GM21576 (cell line): Measurements from ENCODE around the gene AGXT.

Experiments used
- ATAC-seq: cut with Tn5 transposase; IDR thresholded peaks from one replicate; pipeline ENCODE4 v1.9.1; 2021; ENCODE audit warnings: mild to moderate bottlenecking, moderate library complexity; ENCODE audit not compliant: unreplicated experiment

AGXT gene

DNA sequence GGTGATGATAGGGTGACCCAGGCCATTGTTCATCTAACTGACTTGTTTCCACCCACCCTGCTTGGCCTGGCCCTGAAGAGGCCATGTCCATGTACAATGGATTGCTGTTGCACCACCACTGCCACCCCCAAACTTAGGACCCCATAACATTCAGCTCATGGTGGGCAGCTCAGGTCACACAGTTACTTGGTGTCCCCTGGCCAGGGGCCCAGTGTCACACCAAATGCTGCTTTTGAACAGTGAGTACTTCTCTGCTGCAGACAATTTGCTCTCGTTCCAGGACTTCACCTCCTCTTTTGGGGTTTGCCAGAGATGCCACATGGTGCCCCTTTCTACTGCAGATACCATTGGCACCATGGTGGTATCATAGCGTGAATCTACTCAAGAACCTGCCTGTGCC, 15.6 kb downstream of the AGXT start:
- ATAC-seq: no peak

DNA sequence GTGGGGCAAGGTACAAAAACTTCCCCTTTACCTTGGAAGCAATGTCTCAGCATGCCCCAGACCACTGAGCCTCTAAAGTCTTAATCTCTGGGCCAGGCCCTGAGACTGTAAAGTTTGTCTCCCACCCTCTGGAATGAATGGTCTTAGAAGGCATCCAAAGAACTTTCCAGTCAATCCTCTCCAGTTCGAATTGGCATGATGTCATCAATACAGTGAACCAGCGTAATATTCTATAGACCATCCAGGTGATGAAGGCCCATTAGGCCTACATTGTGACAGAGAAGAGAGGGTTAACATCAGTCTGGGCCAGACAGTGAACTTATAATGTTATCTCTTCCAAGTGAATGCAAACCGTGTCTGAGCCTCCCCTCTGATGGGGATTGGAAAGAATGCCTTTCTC, 16.1 kb downstream of the AGXT start:
- no peak for ATAC-seq

DNA sequence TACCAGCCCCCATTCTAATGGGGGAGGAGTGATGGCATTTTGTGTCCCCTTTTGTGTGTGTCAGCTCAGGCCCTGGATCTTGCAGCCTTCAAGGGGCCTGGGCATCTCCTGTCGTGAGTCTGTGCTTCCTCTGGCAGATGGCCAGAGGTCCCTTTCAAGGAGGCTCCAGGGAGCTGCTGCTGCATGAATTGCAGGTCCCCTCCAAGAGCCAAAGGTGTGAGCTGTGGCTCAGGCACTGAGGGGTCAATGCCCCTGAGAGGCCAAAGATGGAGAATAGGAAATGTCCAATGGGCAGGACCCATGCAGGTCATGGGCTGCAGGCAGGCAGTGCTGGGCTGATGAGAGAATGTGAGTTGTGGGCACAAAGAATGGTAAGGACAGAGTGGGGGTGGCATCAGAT, 16.9 kb downstream of the AGXT start:
- no peak for ATAC-seq

DNA sequence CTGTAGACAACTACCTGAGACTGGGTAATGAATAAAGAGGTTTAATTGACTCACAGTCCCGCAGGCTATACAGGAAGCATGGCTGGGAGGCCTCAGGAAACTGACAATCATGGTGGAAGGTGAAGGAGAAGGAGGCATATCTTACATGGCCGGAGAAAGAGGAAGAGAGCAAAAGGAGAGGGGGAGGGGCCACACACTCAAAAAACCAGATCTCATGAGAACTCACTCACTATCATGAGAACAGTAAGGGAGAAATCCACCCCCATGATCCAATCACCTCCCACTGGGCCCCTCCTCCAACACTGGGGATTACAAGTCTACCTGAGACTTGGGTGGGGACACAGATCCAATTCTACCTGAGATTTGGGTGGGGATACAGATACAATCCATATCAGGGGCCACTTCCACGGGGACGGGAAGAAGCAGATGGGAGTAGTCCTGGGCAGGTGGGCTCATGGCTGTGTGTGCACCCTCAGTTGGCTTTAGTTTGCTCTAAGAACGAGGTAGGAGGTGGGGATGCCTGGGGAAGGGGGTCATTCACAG, 17.5 kb downstream of the AGXT start:
- no peak for ATAC-seq

DNA sequence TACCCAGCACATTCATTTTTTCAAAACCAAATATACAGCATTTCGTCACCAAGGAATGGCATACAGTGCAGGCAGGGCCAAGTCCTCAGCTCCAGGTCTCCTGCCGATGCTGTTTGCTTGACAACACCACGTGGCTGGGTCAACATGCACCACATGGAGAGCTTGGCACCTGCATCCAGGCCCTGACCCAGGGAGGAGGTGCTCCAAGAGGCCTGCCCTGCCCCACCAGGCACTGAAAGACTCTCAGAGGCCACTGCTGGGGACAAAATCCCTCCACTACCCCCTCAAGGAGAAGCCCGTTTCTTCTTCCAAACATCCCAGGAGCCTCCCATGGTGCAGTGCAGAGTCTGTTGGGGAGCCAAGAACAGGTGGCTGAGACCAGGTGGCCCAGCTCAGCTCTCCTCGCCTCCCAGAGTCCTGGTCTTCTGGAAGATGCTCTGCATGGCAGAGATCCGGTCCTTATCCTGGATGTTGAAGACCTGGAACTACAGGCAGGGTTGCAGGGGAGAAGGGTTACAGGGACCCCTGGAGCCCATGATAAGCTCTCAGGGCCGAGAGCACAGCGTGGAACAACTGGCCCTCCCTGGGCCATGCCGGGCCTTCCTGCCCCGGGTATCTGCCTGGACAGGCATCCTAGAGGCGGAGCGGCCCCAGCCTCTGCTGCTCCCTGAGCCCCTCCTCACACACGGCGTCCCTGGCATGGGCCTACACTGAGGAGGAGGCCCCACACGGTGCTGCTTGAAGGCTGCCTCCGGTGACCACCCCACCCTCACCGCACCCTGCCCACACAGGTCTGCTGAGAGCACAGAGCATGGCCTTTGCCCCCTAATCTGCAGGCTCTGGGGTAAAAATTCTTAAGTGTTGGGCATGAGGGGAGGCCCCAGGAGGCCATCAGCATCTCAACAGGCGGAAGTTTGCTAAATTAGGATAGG, 18.3 kb downstream of the AGXT start:
- ATAC-seq: no peak

DNA sequence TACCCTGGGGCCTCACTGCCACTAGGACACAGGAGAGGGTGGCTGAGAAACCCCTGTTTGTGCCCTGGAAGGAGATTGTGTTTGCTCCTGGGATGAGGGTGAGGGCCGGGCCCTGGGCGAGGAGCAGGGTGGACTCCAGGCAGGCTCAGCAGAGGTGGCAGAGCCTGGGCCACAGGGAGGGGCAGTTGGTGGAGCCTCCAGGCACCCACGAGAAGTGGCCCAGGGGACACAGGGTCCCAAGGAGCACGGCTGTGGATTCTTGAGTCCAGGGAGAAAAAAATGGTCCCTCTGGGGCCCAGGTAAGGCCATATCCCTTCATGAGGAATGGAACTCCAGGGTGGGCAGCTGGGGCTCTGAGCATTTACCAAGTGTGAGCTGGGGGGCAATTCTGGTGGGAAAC, 19.0 kb downstream of the AGXT start:
- no peak for ATAC-seq

DNA sequence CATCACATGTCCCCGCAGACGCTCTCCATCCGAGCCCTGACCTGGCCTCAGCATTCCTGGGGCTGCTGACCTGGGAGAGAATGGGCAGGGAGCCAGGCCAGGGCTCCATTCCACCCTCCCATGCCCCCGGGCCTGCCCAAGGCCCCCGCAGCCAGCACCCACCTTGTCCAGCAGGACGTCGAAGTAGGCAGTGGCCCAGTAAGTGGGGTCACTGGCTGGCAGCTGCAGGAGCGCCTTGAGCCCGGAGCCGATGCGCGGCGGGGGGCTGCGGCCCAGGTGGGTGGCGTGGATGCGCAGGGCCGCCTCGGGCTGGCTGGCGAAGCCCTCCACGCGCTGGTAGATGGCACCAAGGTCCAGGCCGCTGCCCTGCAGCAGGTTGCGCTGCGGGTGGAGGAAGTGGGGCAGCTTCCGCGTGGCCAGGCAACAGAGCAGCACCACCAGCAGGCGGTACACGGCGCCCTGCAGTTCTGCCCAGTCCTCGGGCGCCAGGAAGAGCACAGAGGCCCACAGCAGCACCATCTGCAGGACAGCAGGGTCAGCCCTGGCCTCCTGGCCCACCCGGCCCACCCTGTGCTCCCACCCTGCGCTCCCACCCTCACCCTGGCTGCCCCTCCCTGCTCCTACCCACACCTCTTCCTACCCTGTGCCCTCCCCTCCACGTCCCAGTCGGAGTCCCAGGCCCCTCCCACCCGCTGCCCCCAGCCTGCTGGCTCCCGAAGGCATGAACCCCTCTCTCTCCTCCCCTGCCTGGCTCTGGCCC, 19.7 kb downstream of the AGXT start:
- no peak for ATAC-seq

DNA sequence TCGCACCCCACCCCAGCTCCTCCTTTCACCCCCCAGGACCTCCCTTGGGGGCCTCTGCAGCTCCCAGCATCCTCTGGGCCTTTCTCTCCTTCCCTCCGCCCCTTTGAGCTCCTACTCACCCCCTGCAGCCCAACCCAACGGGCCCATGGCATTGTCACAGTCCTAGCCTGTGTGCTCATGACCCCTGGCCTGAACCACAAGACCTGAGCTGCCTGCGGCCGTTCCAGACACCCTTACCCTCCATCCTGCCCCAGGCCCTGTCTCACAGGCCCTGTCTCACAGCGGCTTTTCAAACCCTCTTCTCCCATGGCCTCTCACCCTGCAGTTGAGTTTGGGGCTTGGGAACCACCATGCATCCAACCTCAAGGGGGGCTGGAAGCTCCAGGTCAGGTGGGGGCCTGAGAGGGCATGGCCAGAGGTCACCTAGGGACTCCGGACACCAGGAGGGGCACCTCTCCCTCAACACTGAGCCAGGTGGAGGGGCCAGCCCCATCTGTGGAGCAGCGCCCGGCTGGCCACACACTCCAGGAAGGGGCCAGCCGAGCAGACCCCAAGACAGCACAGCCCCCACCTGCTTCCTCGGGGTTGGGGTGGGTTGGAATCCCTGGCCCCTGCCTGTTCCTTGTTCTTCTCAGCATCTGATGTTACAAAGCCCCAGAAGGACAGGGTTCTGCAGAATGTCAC, 20.4 kb downstream of the AGXT start:
- ATAC-seq: no peak

DNA sequence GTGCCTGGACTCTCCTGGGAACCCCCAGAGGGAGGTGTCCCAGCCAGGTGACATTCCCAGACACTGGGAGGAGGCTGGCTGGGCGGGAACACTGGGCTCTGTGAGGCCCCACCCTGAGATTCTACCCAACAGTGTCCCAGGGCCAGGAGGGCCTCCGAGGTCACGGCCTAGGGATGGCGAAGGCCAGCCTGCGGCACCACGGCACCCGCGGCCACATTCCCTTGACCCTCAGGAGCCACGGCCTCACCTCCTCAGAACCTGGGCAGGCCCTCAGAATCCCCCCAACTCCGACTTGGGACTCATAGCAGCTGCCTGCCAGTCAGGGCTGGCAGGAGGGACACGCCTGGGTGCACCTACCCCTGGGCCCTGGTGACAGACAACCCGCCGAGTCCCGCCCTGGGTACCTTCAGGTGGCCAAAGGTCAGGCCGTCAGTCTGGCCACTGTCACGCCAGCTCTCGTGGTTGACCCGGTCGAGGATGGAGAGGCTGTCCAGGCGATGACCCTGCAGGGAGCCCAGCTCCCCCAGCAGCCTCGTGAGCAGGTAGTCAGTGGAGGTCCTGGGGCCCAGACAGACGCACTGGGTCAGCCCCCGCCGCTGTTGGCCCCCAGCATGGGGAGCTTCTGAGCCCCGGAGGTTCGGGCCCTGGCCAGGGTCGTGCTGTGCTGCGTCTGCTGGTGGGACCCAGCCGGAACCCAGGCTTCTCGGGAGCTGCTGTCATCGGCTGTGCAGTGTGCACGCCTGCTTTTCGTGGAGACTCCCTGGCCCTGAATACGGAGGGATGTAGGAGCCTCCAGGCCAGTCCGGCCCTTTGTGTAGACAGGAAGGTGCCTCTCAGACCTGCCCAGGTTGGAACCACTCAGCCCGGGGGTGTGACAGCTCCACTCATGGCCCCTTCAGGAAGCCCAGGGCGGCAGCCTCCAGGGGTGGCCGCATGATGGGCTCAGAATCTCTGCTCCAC, 21.3 kb downstream of the AGXT start:
- ATAC-seq: no peak

DNA sequence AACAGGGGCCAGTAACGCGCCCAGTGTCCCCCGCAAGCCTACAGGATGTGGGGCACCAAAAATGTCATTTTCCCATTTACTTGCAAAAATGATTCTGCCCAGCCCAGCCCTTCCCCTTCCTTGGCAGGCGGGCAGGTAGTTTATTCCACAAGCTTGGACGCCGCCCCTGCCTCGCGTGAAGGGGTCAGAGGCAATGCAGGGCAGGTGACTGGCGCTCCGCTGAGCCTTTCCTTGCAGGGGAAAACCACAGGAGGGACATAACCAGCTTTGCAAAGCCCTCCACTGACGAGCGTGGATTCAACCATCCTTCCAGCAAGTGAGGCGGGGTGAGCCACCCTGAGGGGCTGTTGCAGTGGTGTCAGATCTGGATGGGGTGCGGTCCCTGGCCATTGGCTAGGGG, 22.1 kb downstream of the AGXT start:
- no peak for ATAC-seq

DNA sequence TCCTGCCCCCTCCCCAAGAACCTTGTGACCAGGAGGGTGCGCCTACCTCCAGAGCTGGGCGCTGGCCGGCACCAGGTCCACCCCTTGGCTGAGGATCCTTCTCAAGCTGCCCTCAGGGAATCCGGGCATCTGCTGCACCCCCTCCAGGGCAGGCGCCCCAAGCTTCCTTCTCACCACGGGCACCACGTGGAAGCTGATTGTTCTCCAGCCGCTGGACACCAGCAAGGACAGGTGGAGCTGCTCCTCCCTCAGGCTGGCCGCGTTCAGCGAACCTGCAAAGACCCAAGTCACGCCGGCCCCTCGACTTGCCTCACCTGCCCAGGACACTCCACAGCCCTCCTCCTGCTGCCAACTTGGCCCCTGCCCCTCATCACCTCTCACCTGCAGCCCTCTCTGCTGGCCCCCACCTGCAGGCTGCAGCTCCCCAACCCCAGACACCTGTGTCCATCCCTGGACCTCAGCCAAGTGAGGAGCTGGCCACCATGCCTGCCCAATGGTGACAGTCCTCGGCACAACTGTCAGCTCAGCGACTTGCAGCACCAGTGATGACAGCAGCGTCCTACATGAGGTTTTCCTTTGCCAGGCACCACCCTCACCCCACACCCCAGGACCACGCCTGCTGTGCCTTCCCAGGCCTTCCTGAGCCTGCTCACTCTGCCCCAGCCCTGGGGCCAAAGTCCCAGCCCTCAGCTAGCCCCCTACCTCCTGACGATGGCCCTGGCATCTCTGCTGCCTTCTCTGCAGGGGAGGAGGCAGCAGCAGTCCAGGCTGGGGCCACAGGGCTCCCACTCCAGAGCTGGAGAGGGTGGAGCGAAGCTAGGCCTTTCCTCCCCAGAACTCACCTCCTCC, 23.1 kb downstream of the AGXT start:
- no peak for ATAC-seq

DNA sequence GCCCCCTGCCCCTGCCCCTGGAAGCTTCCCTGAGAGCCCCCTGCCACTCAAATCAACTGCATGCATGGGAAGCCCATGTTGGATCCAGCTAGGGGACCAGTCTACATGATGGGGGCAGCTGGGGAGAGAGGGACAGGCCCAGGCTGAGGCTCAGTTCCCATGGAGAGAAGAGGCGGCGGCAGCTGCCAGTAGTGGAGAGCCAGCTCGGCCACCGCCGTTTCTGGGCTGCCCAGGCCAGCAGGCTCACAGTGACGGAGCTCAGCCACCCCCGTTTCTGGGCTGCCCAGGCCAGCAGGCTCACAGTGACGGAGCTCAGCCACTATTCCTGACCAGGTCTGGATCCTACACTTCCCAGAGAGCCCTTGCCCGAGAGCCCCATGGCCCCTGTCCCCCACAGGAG, 23.7 kb downstream of the AGXT start:
- no peak for ATAC-seq

DNA sequence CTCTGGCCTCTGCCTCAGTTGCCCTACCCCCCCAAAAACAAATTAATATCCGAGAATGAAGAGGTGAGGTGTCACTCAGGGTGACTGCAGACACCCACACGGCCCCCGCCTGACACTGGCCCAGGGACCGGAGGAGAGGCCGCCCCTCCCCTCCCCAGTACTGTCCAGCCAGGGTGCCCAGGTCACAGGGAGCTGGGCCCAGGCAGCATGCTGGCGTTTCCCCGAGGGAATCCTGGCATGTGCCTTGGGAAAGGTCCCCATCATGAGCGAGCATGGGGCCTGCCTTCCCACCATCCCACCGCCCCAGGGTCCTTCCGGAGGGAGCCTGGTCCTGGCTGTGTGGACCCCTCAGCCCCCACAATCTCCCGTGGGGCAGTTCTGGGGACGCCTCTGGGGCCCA, 24.3 kb downstream of the AGXT start:
- no peak for ATAC-seq

DNA sequence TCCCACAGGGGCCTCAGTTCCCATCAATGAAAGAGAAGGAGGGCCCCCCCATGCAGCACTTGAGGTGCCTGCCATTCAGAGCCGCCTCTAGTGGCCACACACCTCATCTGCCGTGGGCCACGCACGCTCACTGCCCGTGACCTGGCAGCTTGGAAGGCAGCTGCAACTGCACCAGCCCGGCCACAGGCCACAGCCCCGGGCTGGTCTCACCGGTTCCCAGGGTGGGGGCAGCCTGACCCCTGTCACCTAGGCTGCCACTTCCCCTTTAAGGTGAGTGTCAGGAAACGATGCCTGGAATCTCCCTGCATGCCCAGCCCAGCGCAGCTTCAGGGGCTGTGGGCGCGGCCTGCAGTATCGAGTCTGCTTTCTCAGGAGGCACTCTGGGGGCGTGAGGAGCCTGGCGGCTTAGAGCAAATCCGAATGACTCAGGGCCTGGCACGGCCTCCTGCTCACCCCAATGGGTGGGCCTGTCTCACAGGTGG, 24.8 kb downstream of the AGXT start:
- no peak for ATAC-seq

DNA sequence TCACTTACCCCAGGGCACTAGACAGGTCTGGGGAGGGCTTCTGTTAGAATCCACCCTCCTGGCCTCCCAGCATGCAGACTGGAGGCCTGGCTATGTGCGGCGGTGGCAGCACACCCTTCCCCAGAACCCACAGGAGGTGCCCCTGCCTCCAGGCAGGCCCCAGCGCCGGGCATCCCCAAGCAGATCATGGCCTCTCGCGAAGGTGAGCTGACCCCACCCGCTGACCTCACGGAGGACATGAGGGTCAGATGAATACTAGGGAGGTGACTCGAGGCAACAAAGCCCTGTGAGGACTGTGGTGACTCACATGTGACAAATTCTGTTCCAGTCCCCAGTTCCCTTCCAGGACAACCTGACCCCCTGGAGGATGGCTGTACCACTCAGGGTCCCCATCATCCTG, 25.4 kb downstream of the AGXT start:
- no peak for ATAC-seq

DNA sequence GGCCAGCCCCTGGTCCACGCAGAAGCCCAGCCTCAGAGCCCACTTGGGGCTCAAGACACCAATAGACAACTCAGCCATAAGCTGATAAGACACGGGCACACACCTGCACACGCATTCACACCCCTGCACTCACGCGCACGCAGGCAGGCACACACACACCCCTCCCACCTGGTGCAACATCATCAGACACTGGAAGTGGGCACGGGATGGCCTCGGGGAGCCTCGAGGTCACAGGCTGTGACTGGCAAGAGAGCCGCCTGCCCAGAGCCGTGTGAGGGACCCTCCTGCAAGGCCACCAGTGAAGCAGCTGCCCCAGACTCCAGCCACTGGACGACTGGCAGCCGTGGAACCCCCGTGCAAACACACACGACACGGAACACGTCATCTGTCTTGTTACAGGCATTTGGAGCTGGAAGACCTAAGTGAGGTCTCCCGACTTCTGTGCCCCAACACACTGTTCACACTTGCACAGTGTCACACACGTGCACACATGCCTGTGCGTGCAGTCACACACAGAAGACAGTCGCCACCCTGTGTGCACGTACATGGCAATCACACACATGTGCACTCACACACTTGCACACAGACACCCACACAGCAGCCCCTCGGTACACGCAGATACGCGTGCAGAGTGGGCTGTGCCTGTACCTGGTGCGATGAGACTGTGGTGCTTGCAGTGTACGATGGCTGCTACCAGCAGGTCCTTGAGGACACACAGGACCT, 26.4 kb downstream of the AGXT start:
- no peak for ATAC-seq

DNA sequence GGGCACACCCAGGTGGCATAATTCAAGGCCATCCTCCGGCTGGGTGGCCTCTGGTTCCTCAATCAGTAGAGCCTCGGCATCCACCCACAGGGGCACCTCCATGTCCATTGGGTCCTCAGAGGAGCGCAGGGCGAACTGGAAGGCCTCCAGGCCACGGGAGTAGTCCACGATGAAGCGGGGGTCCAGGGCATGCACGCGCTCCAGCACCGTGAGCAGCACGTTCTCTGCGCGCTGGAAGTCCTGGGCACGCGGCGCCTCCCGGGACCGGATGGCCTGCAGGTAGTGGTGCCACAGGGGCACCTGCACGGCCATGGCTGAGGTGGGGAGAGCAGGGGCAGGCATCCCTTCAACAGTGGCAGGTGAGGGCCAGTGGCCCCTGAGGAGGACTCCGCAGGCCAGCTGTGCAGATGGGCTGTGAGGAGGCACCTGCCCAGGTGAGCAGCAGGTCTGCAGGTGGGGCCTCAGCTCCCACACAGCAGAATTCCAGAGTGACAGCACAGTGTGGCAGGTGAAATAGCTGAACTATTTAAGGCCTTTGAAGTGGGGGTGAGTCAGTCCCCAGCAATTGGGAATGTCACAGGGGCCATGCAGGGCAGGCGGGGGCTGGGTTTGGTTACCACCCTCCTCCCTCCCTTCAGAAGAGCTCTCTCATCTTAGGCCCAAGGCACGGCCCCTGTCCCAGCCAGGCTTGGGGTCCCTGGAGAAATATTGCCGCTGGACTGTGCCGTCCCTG, 27.2 kb downstream of the AGXT start, which contains the start of gene MAB21L4:
MAB21L4 (minus strand) TSS at position 501 of the 733 bp plus-strand sequence; CDS start at position 342, 159 bp downstream.
- ATAC-seq: no peak

DNA sequence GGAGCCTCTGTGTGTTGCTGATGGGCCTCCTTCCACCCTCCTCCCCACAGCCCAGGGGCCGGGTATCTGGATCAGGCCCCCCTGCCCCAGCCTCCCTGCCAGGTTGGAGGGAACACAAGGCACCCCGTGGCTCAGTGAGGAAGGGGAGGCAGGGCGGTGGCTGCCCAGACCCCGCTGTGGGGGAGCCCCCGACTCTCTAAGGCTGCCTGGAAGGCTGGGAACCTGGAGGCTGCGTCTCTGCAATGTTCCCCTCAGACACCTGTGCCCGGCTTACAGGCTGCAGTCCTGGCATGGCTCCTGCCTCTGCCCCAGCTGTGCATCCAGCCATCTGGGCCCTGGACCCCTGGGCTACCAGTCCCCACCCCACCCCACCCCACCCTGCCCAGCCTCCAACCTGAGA, 27.8 kb downstream of the AGXT start:
- ATAC-seq: no peak
